Stimulated activated CD8-positive, alpha-beta memory T cell treated with anti-CD3 and anti-CD28 coated beads, Interleukin-15, amount 100 ng/mL, for 24 hours (primary cell): ENCODE measurements around the gene DNASE1L3.
"Not testable (repeated sequence)": the region's sequence is repeated elsewhere in the genome, so short reads cannot be mapped to it uniquely, and the experiment has no call there.

Experiments used
- DNase-seq: peaks from one replicate; pipeline ENCODE4 v3.0.0-alpha.2; 2020; ENCODE audit warnings: low read depth

The DNASE1L3 gene

GRCh38 chr3:58236527-58237237 is 25.9 kb upstream of the DNASE1L3 start:
- DNase-seq = no peak

GRCh38 chr3:58235970-58236369 is 25.2 kb upstream of the DNASE1L3 start:
- no peak for DNase-seq

- no peak for DNase-seq
Measured at GRCh38 chr3:58234516-58234931, 23.8 kb upstream of the DNASE1L3 start.

- no peak for DNase-seq
Measured at GRCh38 chr3:58231666-58232065, 20.9 kb upstream of the DNASE1L3 start.

- no peak for DNase-seq
Measured at GRCh38 chr3:58230876-58231552, 20.2 kb upstream of the DNASE1L3 start.

GRCh38 chr3:58227933-58228332 is 17.2 kb upstream of the DNASE1L3 start:
- DNase-seq = not testable (repeated sequence)

- no peak for DNase-seq
Measured at GRCh38 chr3:58223855-58224254, 13.1 kb upstream of the DNASE1L3 start.

- DNase-seq = no peak
Measured at GRCh38 chr3:58222161-58222724, 11.5 kb upstream of the DNASE1L3 start.

GRCh38 chr3:58218904-58219303 is 8.1 kb upstream of the DNASE1L3 start:
- no peak for DNase-seq

GRCh38 chr3:58217209-58217811 is 6.5 kb upstream of the DNASE1L3 start:
- no peak for DNase-seq

- no peak for DNase-seq
Measured at GRCh38 chr3:58216496-58217195, 5.9 kb upstream of the DNASE1L3 start.

GRCh38 chr3:58215317-58216025 is 4.7 kb upstream of the DNASE1L3 start:
- DNase-seq = no peak

- DNase-seq = no peak
Measured at GRCh38 chr3:58214484-58215316, 3.9 kb upstream of the DNASE1L3 start.

GRCh38 chr3:58209933-58210332 is 839 bp downstream of the DNASE1L3 start:
- no peak for DNase-seq

GRCh38 chr3:58207954-58208353 is 2.8 kb downstream of the DNASE1L3 start:
- no peak for DNase-seq

GRCh38 chr3:58206406-58207011 is 4.3 kb downstream of the DNASE1L3 start:
- no peak for DNase-seq

GRCh38 chr3:58205981-58206380 is 4.8 kb downstream of the DNASE1L3 start:
- DNase-seq = no peak

- no peak for DNase-seq
Measured at GRCh38 chr3:58204720-58205119, 6.1 kb downstream of the DNASE1L3 start.

- DNase-seq = no peak
Measured at GRCh38 chr3:58203541-58203940, 7.2 kb downstream of the DNASE1L3 start.

GRCh38 chr3:58202917-58203360 is 7.8 kb downstream of the DNASE1L3 start:
- DNase-seq = no peak
